ENCODE results near the gene RNF26.

RNF26 gene

DNA sequence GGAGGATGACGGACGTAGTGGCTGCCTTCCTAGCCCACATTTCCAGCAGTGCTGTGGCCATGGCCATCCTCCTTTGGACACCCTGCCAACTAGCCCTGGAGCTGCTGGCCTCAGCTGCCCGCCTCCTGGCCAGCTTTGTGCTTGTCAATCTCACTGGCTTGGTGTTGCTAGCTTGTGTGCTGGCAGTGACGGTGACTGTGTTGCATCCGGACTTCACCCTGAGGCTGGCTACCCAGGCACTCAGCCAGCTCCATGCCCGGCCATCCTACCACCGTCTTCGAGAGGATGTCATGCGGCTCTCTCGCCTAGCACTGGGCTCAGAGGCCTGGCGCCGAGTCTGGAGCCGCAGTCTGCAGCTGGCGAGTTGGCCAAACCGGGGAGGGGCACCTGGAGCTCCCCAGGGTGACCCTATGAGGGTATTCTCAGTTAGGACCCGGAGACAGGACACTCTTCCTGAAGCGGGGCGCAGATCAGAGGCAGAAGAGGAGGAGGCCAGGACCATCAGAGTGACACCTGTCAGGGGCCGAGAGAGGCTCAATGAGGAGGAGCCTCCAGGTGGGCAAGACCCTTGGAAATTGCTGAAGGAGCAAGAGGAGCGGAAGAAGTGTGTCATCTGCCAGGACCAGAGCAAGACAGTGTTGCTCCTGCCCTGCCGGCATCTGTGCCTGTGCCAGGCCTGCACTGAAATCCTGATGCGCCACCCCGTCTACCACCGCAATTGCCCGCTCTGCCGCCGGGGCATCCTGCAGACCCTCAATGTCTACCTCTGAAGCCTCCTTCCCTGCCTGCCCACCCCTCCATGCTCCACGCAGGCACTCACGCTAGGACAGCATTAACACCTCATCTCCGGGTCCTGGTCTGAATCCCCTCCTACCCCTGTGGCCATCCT, 1.6 kb downstream of the RNF26 start:
- no peak for DNase-seq (ENCODE audit: low read depth in 1 of 2, low spot score in 1 of 2)

DNA sequence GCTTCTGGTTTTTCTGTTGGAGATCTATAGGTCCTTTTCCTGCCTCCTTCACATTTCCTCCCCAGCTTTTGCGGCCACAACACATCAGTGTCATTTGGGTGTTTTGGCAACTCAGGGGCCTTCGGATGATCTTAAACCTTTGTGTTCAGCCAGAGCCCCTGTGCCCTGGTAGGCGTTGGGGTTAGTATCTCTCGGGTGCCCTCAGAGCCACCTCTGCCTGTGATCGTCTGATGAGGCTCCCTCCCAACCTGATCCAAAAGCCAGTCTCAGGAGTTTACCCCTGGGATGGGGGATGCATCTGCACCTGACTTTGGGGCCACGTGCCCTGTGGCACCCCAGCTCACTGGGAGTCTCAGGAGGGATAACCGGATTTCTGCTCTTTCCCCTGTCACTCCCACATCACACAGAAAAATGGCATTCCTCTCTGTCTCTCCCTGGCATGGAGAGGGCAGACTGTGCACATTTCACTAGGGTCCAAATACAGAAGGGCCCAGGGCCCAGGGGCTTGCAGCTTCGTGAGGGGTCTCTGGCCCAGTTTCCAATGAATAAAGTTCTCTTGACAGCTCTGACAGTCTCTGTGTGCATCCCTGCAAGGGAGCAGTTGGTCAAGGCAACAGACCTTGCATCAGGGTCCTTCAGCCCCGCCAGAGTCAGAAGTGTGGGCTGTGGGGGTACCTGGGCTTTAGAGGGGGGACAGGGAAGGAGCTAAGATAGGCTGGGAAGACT, 2.6 kb downstream of the RNF26 start:
- DNase-seq (ENCODE audit: low read depth in 1 of 2, low spot score in 1 of 2), result no peak

DNA sequence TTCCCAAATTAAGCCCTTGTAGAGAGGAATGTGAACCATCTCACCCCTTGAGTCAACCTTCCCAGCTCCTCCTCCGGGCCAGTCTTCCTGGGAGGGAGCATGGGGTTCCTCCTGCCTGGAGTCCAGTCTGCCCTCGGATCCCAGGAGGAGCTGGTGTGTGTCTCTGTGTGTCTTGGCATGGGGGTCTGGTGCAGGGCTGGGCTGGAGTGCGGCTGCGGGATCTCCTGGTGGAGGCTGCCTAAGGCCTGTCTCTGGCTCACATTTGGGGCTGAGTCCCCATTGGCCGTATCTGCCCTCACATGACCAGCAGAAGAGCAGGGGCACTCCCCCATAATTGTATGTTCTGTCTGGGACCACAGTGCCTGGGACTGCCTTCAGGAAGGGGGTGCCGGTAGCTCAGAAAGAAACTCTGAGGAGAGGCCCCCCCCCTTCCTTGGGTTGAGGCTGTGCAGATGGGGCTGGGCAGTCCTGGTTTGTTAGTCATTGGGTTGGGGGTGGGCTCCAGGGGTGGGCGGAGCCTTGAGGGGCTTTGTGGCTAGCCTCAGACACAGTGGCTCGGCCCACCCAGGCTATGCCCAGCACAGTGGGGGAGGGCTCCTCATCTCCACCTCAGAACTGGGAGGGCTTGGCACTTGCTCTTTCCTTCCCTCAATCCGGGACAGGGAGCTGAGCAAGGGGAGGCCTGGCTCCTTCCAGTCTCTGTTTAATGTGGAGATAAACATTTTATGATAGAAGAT, 3.4 kb downstream of the RNF26 start:
- DNase-seq (ENCODE audit: low read depth in 1 of 2, low spot score in 1 of 2), result no peak

DNA sequence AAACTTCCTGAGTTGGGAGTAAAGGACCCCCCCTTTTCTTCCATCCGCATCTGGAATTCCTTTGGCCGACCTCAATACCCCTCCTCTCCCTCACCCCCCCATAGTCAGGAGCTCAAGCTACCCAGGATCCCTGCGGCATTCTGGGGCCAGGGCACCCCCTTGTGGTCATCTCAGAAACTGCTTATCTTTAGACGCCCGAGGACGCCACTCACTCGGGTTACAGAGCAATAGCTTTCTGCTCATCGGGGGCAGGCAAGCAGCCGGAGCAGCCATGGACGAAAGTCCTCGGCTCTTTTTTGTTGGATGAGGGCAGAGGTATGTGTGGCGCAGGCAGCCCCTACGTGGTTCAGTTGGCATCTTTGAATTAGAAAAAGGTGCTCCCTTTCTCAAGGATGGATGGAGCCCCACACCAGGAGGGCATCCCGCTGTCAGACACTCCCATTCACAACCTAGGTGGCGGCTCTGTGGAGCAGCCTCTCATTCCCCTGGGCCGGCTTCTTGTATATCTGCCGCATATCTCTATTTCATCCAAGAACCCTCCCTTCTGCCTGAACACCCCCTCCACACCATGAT, 4.1 kb downstream of the RNF26 start:
- DNase-seq (ENCODE audit: low read depth in 1 of 2, low spot score in 1 of 2), result peak; percentile 47

DNA sequence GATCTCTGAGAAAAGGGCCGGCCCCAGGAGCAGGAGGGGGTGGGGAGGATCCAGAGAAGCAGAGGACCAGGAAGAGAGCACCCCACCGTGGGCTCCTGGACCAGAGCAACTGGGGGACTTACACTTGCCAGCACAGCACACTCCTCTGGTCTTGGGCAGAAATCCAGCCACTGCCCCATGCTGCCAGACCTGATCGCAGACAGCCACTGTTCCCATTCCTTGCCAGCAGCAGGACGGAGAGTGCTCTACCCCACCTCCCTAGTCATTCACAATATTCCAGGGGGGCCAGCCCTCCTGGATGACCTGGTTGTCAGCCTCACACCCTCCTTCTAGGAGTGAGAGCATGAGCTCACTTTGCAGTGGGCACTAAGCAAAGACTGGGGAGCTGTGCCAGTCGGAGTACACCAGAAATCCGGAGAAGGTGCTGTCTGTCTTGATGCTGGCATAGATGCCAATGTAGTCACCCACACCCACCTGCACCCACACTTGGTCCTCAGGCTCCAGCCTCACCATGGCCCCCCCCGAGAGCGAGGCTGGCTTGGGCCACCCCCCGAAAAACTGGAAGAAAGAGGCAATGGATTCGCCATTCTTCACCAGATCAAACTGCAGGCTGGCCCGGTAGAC, 4.8 kb downstream of the RNF26 start:
- DNase-seq (ENCODE audit: low read depth in 1 of 2, low spot score in 1 of 2), result no peak

DNA sequence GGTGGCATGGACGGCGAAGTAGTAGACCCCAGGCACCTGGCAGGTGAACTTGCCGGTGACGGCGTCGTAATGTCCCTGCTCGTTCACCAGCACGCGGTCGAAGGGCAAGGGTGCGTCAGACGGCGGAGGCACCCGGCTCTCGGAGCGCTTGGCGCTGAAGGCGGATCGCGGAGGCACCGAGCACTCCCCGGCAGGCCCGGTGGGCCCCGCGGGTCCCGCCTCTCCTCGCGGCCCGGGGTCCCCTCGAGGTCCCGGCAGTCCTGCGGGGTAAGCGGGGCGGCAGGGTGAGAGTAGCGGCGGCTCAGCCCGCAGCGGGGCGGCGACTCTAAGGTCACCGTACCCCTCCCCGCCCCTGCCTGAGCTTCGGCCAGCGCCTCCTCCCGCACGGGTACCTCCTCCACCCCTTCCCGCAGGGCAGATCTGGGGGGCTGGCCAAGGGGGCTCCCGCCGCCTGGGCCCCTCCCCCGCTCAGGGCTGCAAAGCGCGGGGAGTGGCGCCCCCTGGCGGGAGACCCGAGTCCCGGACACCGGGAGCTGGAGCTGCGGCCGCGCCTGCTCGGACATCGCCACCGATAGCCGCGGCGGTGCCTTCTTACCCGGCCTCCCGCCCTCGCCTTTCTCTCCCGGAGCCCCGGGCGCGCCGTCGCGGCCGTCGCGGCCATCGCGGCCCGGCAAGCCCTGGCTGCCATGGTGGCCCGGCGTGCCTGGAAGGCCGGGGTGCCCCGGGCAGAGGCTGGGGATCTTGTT, 5.4 kb downstream of the RNF26 start:
- no peak for DNase-seq (ENCODE audit: low read depth in 1 of 2, low spot score in 1 of 2)

DNA sequence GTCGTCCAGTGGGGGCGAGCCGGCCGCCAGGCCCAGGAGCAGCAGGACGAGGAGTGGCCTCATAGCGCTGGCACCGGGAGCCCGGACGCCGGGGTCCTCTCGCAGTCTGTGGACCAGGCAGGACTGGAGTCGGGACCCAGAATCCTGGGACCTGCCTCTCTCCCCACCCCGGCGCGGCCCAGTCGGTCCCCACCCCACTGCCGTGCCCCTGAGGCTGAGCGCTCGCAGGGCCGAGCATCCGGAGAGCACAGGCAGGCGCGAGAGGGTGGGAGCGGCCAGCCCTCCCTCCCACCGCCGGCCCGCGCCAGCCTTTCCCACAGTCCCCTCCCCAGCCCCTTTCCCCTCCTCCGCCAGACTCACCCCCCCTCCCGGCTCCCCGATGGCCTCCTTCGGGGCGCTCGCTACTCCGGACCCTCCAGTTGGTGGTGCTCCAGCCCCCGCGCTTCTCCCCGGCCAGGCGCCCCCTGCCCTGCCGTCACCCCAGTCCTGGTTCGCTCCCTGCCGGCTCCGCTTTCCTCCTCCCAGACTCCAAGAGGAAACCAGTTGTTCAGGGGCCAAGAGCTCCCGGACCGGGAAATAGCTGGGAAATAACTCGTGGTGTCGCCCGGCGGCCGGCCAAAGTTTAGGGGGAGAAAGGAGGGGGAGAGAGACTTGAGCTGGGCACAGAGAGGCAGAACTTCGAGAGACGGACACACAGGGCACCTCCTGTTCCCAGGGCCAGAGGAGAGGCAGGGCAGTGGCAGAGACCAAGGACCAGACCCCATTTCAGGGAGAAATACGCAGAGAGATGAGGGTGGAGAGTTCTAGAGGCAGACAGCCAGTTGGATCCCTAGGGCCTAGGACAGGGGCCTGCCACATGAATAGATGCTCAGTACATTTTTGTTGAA, 6.3 kb downstream of the RNF26 start, which contains the start of gene C1QTNF5:
TSS of gene C1QTNF5 (minus strand) at position 549 of the 887 bp plus-strand sequence. CDS start at position 63, 486 bp downstream.
- DNase-seq (ENCODE audit: low read depth in 1 of 2, low spot score in 1 of 2), result no peak

DNA sequence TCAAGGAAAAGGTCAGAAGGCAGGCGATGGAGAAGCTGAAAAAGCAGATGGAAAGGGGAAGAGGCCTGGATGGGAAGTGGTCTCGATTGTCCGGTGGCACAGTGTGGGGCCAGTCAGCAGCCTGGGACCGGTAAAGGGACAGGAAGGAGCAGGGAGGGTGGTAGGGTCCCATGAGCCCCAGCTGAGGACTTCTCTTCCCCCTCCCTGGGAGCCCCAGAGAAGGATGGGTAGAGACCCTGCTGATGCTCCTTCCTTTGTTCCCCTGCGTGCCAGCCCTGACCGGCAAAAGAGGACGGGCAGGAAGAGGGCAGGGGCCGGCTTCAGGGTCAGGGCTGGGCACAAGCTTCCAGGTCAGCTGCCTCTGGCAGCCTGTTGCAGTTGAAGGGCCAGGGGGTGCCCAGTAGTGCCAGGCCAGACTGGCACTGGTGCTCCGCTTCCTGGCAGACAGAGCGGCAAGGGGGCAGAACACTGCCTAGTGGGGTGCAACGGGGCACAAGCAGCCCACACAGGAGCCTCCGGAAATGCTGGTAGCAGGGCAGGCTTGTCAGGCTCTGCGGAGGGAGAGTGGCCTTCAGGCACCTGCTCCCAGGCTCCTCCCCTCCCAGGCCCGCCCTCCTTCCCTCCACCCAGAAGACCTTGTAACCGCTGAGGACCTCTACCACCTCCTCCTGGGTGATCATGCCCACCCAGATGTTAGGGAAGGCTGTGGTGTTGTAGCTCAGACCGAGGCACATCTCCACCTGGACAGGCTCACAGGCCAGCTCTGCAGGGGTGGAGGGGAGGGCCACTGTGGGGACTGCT, 7.1 kb downstream of the RNF26 start:
- DNase-seq (ENCODE audit: low read depth in 1 of 2, low spot score in 1 of 2), result no peak

DNA sequence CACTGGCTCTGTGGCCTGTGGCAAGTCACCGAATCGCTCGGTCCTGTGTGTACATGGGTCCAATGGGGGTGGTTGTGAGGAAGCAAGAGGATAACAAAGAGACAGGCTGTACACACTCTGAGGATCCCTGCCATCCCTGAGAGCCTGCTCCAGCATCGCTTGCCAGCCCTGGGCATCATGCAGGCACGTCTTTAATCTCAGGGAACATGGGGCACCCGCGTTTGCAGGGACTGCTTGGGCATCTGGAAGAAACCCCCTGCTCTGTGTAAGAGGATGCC, 7.6 kb downstream of the RNF26 start:
- DNase-seq (ENCODE audit: low read depth in 1 of 2, low spot score in 1 of 2), result no peak

DNA sequence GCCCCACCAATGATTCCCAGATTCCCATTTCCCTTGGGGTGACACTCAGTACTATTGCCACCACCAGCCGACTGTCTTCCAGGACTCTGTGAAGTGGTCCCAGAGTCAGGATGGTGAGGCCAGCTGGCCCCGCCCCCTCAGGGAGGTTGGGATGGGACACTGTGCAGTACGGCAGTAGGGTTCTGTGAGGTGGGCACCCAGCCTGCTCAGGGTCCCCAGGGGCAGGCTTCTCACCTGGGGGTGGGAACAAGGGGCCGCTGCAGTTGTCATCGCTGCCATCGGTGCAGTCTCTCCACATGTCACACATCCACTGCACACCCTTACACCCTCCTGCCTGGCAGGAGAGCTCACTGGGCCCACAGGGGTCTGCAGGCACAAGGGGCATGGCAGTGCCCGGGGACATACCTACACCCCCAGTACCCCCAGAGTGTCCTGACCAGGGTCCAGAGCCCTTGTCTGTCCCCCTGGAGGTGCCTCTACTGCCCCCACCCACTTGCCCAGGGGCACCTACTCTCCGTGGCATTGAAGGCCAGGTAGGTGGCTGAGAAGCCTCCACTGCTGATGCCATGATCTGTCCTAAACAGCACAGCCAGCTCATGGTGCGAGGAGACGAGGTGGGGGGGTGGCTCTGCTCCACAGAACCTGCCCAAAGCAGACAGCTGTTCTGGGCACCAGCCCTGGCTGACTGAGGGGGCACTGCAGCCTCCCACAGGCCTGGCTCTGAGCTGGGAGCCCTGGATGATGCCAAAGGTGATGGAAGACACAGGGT, 8.2 kb downstream of the RNF26 start:
- DNase-seq (ENCODE audit: low read depth in 1 of 2, low spot score in 1 of 2), result no peak

DNA sequence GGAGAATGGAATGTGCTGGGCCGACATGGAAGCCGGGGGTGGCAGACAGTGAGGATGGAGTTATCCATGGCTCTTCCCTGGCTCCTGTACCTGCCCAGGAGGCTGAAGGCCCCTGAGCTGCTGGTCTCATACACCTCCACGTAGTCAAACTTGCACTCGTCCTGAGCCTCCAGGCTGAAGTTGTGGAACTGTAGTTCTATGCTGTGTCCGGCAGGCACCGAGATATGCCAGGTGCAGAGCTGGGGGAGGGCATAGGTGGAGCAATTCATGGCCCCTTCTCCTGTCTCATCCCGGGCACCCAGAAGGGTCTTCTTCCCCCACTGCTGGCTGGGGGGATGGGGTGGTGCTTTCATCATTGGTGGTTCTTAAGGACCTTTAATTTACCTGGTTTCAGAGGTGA, 9.4 kb downstream of the RNF26 start:
- no peak for DNase-seq (ENCODE audit: low read depth in 1 of 2, low spot score in 1 of 2)

DNA sequence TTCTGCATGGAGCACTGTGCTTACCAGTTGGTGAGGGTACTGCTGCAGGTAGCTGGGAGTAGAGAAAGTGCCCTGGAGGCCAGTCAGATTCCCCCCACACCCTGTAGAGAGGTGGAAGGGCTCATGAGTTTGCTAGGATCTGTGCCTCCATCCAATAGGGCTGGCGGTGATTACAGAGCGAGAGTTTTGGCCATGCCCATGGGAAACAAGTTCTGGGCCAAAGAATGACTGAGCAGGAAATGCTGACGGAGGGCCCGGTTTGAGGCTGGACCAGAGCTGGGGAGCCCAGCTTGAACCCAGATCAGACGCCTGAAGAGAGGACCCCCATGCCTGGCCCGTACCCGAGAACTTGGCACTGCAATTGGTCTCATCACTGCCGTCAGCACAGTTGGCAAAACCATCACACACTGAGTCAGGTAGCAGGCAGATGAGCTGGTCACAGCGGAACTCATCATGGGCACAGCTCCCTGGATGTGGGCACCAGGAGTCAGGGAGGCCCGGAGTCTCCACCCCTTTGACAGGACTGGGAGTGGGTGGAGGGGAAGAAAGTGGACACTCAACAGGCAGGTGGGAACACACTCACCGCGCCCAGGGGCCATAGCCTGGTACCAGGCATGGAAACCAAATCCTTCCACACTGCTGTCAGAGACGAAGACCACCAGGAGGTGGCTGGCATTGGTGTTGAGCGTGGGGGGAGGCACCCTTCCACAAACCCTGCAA, 10.1 kb downstream of the RNF26 start:
- no peak for DNase-seq (ENCODE audit: low read depth in 1 of 2, low spot score in 1 of 2)

DNA sequence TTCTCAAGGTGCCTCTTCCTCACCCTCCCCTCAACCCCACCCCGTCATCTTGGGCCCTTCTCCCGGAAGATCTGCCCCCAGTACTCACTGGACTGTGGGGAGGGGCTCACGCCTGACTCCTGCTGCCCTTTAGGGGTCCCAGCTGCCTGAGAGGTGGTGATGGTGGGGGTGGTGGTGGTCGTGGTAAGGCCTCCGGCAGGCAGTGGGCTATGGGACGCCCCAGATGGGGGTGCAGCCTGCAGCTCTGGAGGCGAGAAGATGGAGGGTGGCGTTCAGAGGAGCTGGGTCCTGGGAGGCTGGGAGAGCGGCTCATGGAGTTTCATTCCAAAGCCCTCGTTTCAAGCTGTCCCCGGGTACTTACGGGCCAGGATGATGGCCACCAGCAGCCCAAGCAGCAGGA, 11.4 kb downstream of the RNF26 start:
- DNase-seq (ENCODE audit: low read depth in 1 of 2, low spot score in 1 of 2), result no peak

DNA sequence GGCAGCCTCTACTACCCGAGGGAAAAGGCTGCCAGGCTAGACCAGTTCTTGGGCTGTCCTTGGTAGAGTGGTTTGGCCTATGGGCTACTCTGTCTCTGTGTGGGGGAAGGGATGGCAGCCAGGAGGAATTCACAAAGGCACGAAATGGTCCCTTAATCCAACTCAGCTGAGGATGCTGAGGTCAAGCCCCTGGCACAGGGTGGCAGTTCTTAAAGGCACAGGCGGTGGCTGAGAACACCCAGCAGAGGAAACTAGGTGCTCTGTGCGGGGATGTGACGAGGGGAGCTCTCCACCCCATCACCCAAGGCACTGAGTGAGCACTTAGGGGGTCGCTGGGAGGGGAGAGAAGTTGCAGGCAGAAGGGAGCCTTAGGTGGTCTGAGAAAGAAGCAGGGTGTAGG, 12.3 kb downstream of the RNF26 start, which contains the start of gene MFRP:
TSS of gene MFRP (minus strand) at position 101 of the 400 bp plus-strand sequence. CDS start 192 bp downstream, outside the sequence.
- no peak for DNase-seq (ENCODE audit: low read depth in 1 of 2, low spot score in 1 of 2)

DNA sequence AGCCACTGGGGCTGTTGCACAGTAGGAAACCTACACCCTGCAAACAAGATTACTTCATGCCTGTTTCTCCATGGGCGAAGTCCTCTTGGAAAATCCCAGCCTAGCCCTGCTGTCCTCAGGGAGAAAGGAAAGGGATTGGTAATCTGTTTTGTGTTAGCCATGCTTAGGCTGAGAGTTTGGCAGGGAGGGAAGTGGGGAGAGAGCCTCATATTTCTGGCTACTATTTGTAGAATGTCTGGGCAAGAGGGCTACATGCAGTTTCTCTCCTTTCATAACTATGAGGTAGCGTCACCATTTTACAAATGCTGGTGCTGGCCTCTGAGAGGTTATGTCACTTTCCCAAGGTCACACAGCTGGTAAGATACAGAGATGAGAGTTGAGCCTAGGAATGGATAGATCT, 12.9 kb downstream of the RNF26 start:
- DNase-seq (ENCODE audit: low read depth in 1 of 2, low spot score in 1 of 2), result no peak

DNA sequence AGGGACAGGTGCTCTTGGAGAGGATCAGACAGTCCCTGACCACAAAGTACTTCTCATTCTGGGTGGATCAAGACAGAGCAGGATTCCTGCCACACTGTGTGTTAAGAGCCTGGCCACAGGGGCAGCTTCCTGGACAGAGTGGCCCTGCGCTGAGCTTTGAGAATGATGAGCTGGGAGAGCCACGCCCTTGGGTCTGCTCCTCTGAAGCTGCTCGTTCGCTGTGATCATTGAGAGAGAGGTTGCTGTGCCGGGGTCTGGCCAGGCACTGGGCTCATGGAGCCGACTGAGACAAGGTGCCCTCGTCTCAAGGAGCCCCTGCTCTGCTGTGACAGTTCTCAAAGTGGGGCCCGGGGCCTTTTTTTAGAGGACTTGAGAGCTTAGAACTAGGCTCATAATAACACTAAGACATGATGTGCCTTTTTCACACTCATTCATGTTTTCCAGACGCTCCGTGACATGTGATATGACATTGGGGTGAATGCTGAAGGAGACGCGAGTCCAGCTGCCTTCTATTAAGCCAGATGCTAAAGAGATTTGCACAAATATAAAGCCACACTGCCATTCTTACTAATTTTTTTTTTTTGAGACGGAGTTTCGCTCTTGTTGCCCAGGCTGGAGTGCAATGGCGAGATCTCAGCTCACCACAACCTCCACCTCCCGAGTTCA, 13.7 kb downstream of the RNF26 start:
- no peak for DNase-seq (ENCODE audit: low read depth in 1 of 2, low spot score in 1 of 2)

DNA sequence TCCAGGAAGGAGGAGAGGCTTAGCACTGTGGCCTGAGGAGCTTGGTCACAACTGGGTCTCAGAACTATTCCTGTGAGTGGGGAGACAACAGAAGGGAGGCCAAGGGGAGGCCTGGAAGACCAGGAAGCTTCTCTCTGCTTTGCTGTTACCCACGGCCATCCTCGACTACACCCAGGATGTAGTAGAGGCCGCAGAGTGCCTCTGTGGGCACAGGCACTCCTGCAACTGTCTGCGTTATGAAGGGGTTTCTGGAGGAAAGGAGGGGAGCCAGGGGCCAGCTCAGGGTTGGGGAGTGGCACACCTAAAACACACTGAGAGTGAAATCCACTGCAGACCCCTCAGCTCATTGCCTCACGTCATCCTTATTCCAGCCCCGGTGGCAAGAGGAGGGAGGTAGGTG, 16.0 kb downstream of the RNF26 start:
- DNase-seq (ENCODE audit: low read depth in 1 of 2, low spot score in 1 of 2), result no peak
